GM12891 (cell line): Measurements from ENCODE around the gene ZBTB32.

Experiments used
- POLR2A ChIP-seq: IDR thresholded peaks from 2 replicates; pipeline ENCODE4 v1.6.1; 2011; ENCODE audit warnings: low read depth, low read length, control low read depth
- POLR2AphosphoS5 ChIP-seq: IDR thresholded peaks from 2 replicates; pipeline ENCODE4 v1.6.1; 2011; ENCODE audit warnings: low read depth, low read length, control low read depth

DNA sequence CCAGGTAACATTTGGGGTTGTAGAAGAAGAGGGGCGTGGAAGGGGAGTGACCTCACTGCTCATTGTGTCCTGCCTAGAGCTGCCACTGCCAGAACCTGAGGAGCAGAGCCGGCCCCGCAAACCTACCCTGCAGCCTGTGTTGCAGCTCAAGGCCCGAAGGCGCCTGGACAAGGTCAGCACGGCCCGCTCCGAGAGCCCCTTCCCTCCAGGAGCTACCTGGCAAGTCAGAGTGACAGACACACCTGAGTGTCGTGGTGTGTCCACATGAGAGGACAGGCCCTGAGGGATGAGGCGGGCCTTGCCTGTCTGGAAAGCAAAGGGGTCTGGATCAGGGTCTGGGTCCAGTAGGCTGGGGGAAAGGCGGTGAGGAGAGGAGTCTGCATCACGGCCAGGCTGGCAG, 20.2 kb downstream of the ZBTB32 start:
- TF ChIP-seq POLR2A (0 out of 2 replicates have a peak, but pooled peaks have one; percentile 10), POLR2AphosphoS5 (no peak)
